ENCODE results near the gene CPXM2. TPM values are rescaled to one million over a fixed set of nuclear protein-coding genes. Genes with fewer than 3 reads are reported as not detected.
"Not testable (repeated sequence)": the region's sequence is repeated elsewhere in the genome, so short reads cannot be mapped to it uniquely, and the experiment has no call there.

Gene CPXM2
- total RNA-seq, 8 experiments from 2014 or later: 0.05 to 4.6 (median 0.38) TPM; not detected in 1

DNA sequence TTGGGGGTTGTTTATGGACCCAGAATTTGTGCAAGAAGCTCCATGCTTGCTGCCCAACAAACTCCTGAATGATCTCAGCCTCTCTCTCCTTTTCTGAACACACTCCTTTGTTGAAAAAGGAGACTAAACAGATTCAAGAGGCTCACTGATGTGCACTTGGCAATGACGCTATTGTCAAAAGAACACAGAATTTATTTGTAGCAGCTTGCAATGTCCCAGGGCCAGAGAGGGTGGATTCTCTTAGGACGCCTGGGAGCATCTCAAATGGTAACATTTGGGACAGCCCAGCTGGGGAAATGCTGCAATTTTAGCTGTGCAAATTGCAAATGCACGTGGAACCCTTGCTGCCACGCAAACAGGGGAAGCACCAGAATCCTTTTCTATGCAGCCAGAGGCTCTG is 145.5 kb downstream of the CPXM2 start:
- no peak overlapping the region for H3K27ac ChIP-seq
- 0 to 72% (median 34%) methylated on average over 1 to 3 of the region's 4 CpGs; no CpG with 5 or more reads in 3 of the 10 experiments for WGBS, 10 experiments
- H3K4me1 ChIP-seq (replicated peaks in 1 of 2): peaks cover 0 to 9% of the 10 kb centered on the region in 2 donors
- in situ Hi-C loops (cut with MboI; ENCODE audit: low pct_unique_long_range_greater_than_20kb in 2 of 9, low sequenced_read_pairs in 9 of 9, unreplicated experiment in 9 of 9): no loop called here
- H3K4me3 ChIP-seq: no peak overlapping the region
- peak in 1 of 8 experiments; percentile 15 for ATAC-seq (replicated peaks in 6 of 8)

DNA sequence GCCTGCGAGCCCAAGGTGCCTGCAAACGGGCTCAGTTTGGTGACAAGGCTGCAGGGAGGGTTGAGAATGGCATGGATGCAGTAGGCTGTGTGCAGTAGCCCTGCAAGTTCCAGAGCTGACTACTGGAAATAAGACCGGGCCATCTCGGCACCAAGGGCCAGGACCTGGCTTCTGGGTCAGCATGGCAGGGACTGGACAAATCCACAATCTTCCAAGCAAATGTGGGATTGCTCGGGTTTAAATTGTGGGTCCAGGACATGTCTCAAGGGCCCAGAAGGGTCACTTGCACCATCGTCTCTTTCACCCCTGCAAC is 147.4 kb downstream of the CPXM2 start:
- H3K27ac ChIP-seq: no peak overlapping the region
- ATAC-seq (replicated peaks in 6 of 8): no peak
- 30 to 94% (median 74%) methylated on average over 2 to 5 of the region's 6 CpGs; no CpG with 5 or more reads in 4 of the 10 experiments for WGBS, 10 experiments
- no peak overlapping the region for H3K4me3 ChIP-seq
- peaks cover 0 to 9% of the 10 kb centered on the region in 2 donors for H3K4me1 ChIP-seq (replicated peaks in 1 of 2)
- in situ Hi-C loops (cut with MboI; ENCODE audit: low pct_unique_long_range_greater_than_20kb in 2 of 9, low sequenced_read_pairs in 9 of 9, unreplicated experiment in 9 of 9): no loop called here

DNA sequence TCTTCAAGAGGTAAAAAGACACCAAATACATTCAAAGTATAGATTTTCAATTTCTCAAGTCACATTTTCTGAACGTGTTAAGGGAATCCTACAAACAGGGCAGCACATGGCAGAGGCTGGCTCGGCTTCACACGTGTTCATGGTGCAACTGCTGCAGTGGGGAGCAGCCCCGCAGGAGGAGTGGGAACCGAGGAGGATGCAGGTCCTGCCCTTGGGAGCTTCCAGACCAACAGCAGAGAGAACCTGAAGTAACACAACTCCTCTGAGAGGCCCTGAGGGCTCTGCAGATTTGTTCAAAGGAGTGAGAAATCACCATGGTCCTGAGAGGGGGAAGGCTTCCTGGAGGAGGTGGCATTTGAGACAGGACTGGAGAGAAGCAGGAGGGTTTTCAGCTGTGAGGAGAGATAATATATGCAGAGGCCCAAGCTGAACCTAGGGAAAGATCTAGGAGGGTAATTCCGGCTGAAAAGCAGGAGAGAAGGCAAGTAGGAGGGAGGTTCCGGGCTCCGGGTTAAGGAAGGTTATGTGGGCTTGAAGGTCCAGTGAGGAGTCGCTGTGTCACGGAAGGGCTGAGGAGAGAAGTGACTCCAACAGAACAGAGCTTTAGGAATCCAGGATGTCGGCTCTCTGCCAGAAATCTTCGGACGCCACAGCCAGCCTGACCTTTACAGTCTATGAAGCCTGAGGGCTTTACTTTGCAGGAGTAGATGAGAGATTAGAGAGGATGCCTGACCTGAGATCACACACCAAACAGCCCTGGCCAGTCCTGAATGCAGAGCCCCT is 148.0 kb downstream of the CPXM2 start:
- Histone ChIP-seq H3K4me3 (no peak overlapping the region), H3K27ac (no peak overlapping the region), H3K4me1 (replicated peaks in 1 of 2) (peaks cover 0 to 9% of the 10 kb centered on the region in 2 donors)
- in situ Hi-C loops (cut with MboI; ENCODE audit: low pct_unique_long_range_greater_than_20kb in 2 of 9, low sequenced_read_pairs in 9 of 9, unreplicated experiment in 9 of 9): no loop called here
- 42 to 88% (median 70%) methylated on average over 1 to 11 of the region's 13 CpGs; no CpG with 5 or more reads in 3 of the 10 experiments for WGBS, 10 experiments
- ATAC-seq (replicated peaks in 6 of 8): no peak

DNA sequence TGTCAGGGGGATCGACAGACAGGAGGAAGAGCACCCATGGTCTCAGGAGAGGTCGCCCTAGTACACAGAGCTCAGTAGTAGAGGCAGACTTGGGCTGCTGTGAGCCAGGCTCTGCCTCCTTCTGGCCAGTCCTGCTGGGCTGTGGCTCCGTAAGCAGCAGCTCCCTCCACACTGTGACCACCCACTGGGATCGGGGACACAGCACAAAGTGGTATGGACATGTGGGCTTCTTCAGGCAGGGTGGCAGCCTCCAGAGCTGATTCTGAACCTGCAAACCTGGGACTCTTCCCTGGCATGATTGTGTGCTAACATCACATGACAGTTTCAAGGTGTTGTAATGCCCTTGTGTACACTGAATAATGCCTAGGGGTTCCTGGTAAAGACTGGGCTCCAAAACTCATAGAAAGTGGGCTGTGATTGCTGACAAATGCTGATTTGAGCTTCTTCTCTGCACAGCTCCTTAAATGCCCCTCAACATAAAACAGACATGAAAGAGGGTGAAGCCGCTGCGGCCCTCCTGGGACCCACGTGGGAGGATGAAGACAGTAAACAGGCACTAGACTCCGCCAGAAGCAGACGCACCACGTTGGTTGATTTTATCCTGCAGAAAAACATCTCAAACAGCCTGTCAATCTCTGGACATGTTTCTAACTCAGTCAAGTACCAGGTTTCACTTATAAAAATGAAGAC is 148.7 kb downstream of the CPXM2 start:
- H3K4me1 ChIP-seq (replicated peaks in 1 of 2): peaks cover 0 to 9% of the 10 kb centered on the region in 2 donors
- ATAC-seq (replicated peaks in 6 of 8): no peak
- H3K4me3 ChIP-seq: no peak overlapping the region
- in situ Hi-C loops (cut with MboI; ENCODE audit: low pct_unique_long_range_greater_than_20kb in 2 of 9, low sequenced_read_pairs in 9 of 9, unreplicated experiment in 9 of 9): no loop called here
- H3K27ac ChIP-seq: no peak overlapping the region
- 0 to 93% (median 85%) methylated on average over 1 to 10 of the region's 10 CpGs; no CpG with 5 or more reads in 2 of the 10 experiments for WGBS, 10 experiments

DNA sequence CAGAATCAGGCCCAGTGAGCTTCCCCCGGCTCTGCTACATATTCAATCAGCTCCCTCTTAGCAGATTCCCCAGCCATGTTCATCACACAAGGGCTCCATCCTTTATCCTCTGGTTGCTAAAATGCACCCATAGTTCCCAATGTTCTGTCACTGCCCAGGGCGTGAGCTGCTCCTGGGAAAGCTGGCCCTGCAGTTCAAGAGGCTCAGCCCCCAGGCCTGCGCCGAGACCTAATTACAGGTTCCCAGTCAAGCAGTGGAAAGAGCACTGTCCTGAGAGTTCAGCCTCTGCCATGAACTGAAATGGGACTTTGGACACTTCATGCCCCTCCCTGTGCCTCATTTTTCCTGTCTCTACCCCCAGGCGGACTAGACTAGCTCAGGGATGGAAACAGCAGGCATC is 149.9 kb downstream of the CPXM2 start:
- H3K4me1 ChIP-seq (replicated peaks in 1 of 2): peaks cover 0 to 9% of the 10 kb centered on the region in 2 donors
- in situ Hi-C loops (cut with MboI; ENCODE audit: low pct_unique_long_range_greater_than_20kb in 2 of 9, low sequenced_read_pairs in 9 of 9, unreplicated experiment in 9 of 9): no loop called here
- WGBS, 10 experiments: 0 to 90% (median 75%) methylated on average over 1 to 3 of the region's 5 CpGs; no CpG with 5 or more reads in 4 of the 10 experiments

DNA sequence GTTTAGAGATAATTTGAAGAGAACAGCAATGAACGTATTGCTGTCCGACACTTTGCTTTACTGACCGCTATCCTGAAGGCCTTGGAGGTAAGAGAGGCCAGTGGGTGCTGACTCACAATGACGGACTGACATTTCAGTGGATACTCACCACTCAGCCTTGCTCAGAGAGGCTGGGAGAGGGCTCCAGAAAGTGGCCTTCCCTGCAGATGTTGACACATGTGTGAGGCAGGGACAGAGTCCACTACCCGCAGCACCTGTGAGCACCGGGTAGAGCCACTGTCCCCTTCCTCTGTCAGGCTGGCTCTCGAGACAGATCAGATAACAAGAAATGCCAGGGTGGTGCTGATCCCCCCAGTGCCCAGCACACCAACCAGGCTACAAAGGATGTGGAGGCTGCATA is 150.5 kb downstream of the CPXM2 start:
- WGBS, 10 experiments: 53 to 100% (median 88%) methylated on average over 1 to 5 of the region's 7 CpGs; no CpG with 5 or more reads in 3 of the 10 experiments
- in situ Hi-C loops (cut with MboI; ENCODE audit: low pct_unique_long_range_greater_than_20kb in 2 of 9, low sequenced_read_pairs in 9 of 9, unreplicated experiment in 9 of 9): no loop called here
- ATAC-seq (replicated peaks in 6 of 8): no peak
- no peak overlapping the region for H3K4me3 ChIP-seq
- peaks cover 0 to 4% of the 10 kb centered on the region in 2 donors for H3K4me1 ChIP-seq (replicated peaks in 1 of 2)
- no peak overlapping the region for H3K27ac ChIP-seq

More for the DNA sequence above, 149.9 kb downstream of the CPXM2 start:
- no peak overlapping the region for H3K4me3 ChIP-seq
- H3K27ac ChIP-seq: no peak overlapping the region
- ATAC-seq (replicated peaks in 6 of 8): no peak

DNA sequence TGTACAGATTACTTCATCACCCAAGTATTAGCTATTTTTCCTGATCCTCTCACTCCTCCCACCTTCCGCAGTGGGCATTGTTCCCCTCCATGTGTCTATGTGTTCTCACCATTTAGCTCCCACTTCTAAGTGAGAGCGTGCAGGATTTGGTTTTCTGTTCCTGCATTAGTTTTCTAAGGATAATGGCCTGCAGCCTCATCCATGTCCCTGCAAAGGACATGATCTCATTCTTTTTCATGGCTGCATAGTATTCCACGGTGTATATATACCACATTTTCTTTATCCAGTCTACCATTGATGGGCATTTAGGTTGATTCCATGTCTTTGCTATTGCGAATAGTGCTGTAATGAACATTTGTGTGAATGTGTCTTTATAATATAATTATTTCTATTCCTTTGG is 154.7 kb downstream of the CPXM2 start:
- 0 to 100% (median 50%) methylated on average over 1 to 4 of the region's 4 CpGs; no CpG with 5 or more reads in 1 of the 10 experiments for WGBS, 10 experiments
- H3K4me1 ChIP-seq (replicated peaks in 1 of 2); H3K4me3 ChIP-seq; in situ Hi-C loops (cut with MboI; ENCODE audit: low pct_unique_long_range_greater_than_20kb in 2 of 9, low sequenced_read_pairs in 9 of 9, unreplicated experiment in 9 of 9); H3K27ac ChIP-seq; ATAC-seq (replicated peaks in 6 of 8): not testable (repeated sequence)

DNA sequence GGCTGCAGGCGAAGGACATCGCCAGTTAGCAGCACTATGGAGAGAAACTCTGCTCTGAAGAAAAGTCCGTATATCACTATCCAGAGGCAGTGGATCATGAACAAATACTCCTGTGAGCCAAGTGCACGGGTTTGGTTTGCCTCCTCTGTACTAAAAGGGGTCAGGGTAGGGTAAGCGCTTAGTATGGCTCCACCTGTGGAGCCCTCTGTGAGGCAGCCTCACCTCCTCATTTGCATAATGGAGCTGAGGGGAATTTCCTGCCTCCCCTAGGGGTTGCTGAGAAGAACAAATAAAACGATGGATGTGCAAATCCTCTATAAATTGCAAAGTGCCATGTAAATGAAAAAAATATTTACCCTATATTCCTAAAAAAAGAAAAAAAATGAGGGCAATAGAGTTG is 162.1 kb downstream of the CPXM2 start:
- no peak for ATAC-seq (replicated peaks in 6 of 8)
- 10 to 92% (median 48%) methylated on average over 1 to 6 of the region's 6 CpGs; no CpG with 5 or more reads in 2 of the 10 experiments for WGBS, 10 experiments
- in situ Hi-C loops (cut with MboI; ENCODE audit: low pct_unique_long_range_greater_than_20kb in 2 of 9, low sequenced_read_pairs in 9 of 9, unreplicated experiment in 9 of 9): no loop called here
- H3K4me1 ChIP-seq (replicated peaks in 1 of 2): no peaks in the 10 kb centered on the region
- H3K4me3 ChIP-seq: no peak overlapping the region
- H3K27ac ChIP-seq: no peak overlapping the region

DNA sequence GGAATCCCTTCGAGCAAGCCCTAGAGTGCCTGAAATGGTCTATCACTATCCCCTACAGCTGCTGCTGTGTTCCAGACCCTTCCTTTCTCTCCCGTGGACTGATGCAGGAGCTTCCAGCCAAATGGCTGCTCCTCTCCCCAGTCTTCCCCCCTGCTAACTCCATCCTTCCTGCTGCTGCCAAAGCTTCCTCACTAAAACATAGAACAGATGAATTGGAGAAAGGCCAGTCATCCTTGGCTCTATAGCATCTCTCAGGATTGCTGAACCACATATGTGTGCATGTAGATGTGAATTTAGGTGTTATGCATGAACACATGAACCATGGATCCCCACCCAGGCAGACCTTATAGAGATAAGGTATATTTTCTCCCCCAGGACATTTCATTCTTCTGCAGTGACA is 164.8 kb downstream of the CPXM2 start:
- 0 to 88% (median 81%) methylated on average over 1 to 2 of the region's 2 CpGs; no CpG with 5 or more reads in 6 of the 10 experiments for WGBS, 10 experiments
- ATAC-seq (replicated peaks in 6 of 8): no peak
- Histone ChIP-seq H3K4me3 (no peak overlapping the region), H3K4me1 (replicated peaks in 1 of 2) (no peaks in the 10 kb centered on the region), H3K27ac (no peak overlapping the region)
- in situ Hi-C loops (cut with MboI; ENCODE audit: low pct_unique_long_range_greater_than_20kb in 2 of 9, low sequenced_read_pairs in 9 of 9, unreplicated experiment in 9 of 9): no loop called here

DNA sequence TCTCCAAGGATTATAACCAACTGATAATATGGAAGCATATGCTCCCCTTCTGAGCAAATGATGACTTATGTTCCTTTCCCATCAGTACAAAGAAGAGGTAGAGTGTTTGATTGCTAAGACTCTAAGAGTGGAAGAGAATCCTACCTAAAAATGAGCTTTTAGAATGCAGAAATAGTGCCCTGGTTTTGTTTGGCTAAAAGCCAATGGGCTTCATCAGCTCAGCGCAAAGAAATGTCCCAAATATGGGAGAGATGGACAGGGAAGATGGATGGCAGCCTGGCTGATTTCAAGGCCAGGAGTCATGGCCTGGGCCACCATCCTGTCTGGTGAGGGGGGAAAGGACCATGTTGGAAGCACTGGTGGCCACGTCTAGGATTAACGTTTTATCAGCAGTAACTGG is 165.2 kb downstream of the CPXM2 start:
- WGBS, 10 experiments: 20 to 64% (median 30%) methylated on average over 1 to 3 of the region's 3 CpGs; no CpG with 5 or more reads in 5 of the 10 experiments
- Histone ChIP-seq H3K4me1 (replicated peaks in 1 of 2) (no peaks in the 10 kb centered on the region), H3K27ac (no peak overlapping the region), H3K4me3 (no peak overlapping the region)
- no peak for ATAC-seq (replicated peaks in 6 of 8)
- in situ Hi-C loops (cut with MboI; ENCODE audit: low pct_unique_long_range_greater_than_20kb in 2 of 9, low sequenced_read_pairs in 9 of 9, unreplicated experiment in 9 of 9): no loop called here

DNA sequence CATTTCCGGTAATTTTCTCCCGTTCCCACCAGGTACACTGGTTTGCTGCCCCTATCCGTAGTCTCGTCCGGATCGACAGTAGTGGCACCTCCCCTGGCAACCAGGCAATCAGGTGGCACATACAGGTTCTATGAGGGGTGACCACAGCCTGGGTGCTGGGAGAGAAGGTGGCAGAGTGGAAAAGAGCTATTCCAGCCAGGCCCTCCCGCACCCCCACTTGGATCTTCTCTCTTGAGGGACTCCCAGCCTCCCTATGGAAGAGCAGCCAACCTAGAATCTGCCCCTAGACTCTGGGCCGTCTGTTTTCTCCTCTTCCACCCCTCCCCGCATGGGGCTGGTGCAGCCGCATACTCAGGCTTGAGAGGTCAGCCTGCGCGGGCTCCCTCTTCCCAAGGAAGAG is 166.9 kb downstream of the CPXM2 start:
- Histone ChIP-seq H3K4me1 (replicated peaks in 1 of 2) (no peaks in the 10 kb centered on the region), H3K27ac (no peak overlapping the region), H3K4me3 (no peak overlapping the region)
- ATAC-seq (replicated peaks in 6 of 8): no peak
- 24 to 100% (median 86%) methylated on average over 1 to 8 of the region's 12 CpGs; no CpG with 5 or more reads in 4 of the 10 experiments for WGBS, 10 experiments
- in situ Hi-C loops (cut with MboI; ENCODE audit: low pct_unique_long_range_greater_than_20kb in 2 of 9, low sequenced_read_pairs in 9 of 9, unreplicated experiment in 9 of 9): no loop called here

DNA sequence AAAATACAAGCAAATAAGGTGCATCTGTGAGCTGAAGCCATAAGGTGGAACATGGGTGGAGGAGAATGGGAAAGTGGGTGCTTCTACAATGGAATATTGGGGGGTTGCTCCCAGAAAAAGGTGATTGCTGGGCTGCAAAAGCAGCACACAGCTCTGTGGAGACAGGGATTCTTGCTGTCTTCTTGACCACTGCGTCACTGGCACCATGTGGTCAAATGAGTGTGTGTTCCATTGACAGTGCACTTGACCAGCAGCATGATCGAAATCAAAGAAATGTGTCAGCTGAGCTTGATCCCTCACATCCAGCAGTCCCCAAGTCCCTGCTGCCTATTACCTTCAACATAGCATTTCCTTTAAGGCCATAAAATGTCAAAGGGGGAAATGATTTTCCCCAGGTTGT is 169.3 kb downstream of the CPXM2 start:
- ATAC-seq (replicated peaks in 6 of 8): no peak
- whole genome bisulfite sequencing, 10 experiments: 0 to 100% (median 83%) methylated on average over 1 to 2 of the region's 2 CpGs; no CpG with 5 or more reads in 3 of the 10 experiments
- in situ Hi-C loops (cut with MboI; ENCODE audit: low pct_unique_long_range_greater_than_20kb in 2 of 9, low sequenced_read_pairs in 9 of 9, unreplicated experiment in 9 of 9): no loop called here
- no peaks in the 10 kb centered on the region for H3K4me1 ChIP-seq (replicated peaks in 1 of 2)
- no peak overlapping the region for H3K27ac ChIP-seq
- H3K4me3 ChIP-seq: no peak overlapping the region

DNA sequence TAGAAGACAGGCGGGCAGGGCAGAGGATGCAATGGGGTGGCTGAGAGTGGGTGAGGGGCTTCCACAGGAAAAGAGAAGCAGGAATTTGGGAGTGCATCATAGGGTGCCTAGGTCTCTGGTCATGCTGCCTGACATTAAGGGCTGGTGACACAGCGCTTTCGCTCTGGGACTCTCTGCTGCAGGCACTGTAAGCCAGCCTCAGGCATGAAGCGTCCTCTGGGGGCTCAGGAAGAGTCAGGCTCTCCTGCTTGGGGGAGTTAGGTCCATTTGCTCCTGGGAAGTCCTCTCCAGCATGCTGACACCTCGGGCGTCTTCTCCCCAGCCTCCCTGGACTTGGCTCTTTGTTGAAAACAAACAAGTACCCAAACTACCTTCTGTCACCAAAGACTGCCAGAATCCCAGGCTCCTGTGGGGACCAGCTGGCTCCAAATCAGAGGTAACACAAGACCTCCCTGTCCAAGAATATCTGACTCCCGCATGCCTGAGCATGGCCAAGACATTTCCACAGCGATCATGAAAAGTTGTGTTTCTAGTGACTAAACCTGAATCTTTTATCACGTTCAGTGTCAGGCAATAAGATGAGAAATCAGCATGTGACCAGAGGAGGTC is 170.1 kb downstream of the CPXM2 start:
- 20 to 78% (median 52%) methylated on average over 1 to 5 of the region's 9 CpGs; no CpG with 5 or more reads in 2 of the 10 experiments for WGBS, 10 experiments
- ATAC-seq (replicated peaks in 6 of 8): no peak
- H3K4me3 ChIP-seq: no peak overlapping the region
- no peak overlapping the region for H3K27ac ChIP-seq
- in situ Hi-C loops (cut with MboI; ENCODE audit: low pct_unique_long_range_greater_than_20kb in 2 of 9, low sequenced_read_pairs in 9 of 9, unreplicated experiment in 9 of 9): no loop called here
- H3K4me1 ChIP-seq (replicated peaks in 1 of 2): no peaks in the 10 kb centered on the region

Data from motor neuron (in vitro differentiated cells).